ENCODE measurements around the gene KRT5. TPM values are rescaled to one million over a fixed set of nuclear protein-coding genes. Genes with fewer than 3 reads are reported as not detected.

Gene KRT5
- total RNA-seq, 6 donors from 2014 or later, result 3.6 to 43.3 (median 4.8) TPM; not detected in 2

DNA sequence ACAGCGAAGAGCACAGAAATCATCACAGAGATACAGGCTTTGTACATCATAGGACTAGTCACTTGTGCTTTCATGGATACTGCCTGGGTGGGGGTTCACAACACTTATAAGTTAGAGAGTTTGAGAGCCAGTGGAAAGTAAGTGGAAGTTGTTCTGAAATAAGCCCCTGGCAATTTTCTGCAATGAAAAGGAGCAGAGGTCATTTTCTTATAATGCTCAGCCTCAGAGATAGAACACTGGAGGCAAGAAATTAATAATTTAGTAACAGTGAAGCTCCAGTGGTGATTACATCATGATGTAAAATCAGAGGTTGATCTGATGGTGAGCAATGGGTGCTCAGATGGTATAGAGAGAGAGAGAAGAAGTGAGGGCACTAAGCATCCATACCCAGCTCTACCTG lies 33.0 kb downstream of the KRT5 start:
- no peak for ATAC-seq (ENCODE audit: low FRiP score in 2 of 2)
- H3K36me3 ChIP-seq, result no peaks in the 10 kb centered on the region
- no peaks in the 10 kb centered on the region for H3K4me1 ChIP-seq
- no peaks in the 10 kb centered on the region for H3K27me3 ChIP-seq
- WGBS, 2 donors, result 38 to 100% methylated on average over 1 of the region's 1 CpG
- no peak for TF ChIP-seq EP300 (IDR thresholded peaks at IDR 0.05)
- TF ChIP-seq, protein P1, sequence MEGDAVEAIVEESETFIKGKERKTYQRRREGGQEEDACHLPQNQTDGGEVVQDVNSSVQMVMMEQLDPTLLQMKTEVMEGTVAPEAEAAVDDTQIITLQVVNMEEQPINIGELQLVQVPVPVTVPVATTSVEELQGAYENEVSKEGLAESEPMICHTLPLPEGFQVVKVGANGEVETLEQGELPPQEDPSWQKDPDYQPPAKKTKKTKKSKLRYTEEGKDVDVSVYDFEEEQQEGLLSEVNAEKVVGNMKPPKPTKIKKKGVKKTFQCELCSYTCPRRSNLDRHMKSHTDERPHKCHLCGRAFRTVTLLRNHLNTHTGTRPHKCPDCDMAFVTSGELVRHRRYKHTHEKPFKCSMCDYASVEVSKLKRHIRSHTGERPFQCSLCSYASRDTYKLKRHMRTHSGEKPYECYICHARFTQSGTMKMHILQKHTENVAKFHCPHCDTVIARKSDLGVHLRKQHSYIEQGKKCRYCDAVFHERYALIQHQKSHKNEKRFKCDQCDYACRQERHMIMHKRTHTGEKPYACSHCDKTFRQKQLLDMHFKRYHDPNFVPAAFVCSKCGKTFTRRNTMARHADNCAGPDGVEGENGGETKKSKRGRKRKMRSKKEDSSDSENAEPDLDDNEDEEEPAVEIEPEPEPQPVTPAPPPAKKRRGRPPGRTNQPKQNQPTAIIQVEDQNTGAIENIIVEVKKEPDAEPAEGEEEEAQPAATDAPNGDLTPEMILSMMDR (IDR thresholded peaks at IDR 0.05), result no peak
- no peak for TF ChIP-seq POLR2A (IDR thresholded peaks at IDR 0.05)
- no peak for TF ChIP-seq POLR2AphosphoS5 (IDR thresholded peaks at IDR 0.05)
- H3K9me3 ChIP-seq, result peaks cover 0 to 4% (median 0%) of the 10 kb centered on the region in 4 donors
- no peak for DNase-seq
- H3K27ac ChIP-seq, result no peak overlapping the region
- no peak overlapping the region for H3K4me3 ChIP-seq

DNA sequence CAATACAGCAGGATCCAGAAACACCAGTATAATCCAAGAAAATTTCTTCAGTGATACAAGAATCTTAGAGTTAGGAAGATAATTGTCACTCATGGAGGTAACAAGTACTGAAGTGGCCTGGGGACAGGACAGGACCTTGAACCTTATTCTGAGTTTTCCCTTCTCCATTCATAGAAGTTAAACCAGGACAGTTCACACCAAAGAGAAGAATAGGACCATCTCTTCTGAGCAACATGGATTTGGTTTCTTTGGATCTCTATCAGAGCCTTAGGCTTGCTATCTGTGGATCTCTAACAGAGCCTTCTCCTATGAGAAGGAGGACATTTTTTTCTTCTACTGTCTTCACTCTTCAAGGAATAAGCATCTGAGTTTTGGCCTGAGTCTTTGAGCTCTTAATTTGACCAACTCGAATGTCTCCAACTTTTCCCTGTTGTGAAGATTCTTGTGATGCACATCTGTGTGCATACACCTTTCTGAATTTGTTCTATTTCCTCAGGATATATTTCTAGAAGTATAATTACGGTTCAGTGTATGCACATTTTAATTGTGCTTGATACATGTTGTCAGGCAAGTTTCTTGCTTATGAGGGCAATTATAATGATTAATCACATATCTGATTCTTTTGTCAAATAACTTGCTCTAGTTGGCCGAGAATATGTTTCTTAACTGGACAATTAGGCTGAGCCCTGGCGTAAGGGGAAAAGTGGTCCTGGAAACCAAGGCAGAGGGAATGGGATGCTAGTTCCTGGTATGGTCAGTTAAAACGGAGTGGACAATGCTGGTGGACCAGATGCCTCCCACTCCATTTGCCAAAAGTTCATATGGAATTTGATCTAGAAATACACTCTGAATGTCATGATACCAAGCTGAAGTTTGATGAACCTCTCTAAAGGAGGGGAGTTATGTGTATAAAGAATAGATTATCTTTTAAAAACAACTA lies 33.8 kb downstream of the KRT5 start:
- Histone ChIP-seq H3K27ac (no peak overlapping the region), H3K4me3 (no peak overlapping the region), H3K4me1 (no peaks in the 10 kb centered on the region), H3K36me3 (no peaks in the 10 kb centered on the region), H3K9me3 (peaks cover 0 to 4% (median 0%) of the 10 kb centered on the region in 4 donors), H3K27me3 (no peaks in the 10 kb centered on the region)
- DNase-seq, result no peak
- 87% methylated on average over 5 of the region's 5 CpGs for WGBS, 2 donors
- no peak for ATAC-seq (ENCODE audit: low FRiP score in 2 of 2)
- TF ChIP-seq POLR2A (IDR thresholded peaks at IDR 0.05), result no peak
- no peak for TF ChIP-seq POLR2AphosphoS5 (IDR thresholded peaks at IDR 0.05)
- TF ChIP-seq EP300 (IDR thresholded peaks at IDR 0.05), result no peak
- TF ChIP-seq, protein P1 (IDR thresholded peaks at IDR 0.05), result no peak

DNA sequence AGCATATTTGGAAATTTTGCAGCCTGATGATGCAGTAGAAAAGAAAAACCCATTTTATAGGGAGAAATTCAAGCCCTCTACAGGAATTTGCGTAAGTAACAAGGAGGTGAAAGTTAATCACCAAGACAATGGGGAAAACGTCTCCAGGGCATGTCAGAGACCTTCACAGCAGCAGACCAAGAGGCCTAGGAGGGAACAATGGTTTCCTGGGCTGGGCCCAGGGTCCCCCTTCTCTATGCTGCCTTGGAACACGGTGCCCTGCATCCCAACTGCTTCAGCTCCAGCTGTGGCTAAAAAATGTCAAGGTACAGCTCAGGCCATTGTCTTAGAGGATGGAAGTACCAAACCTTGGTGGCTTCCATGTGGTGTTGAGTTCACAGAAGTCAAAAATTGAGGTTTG lies 40.1 kb downstream of the KRT5 start:
- no peak for TF ChIP-seq POLR2AphosphoS5 (IDR thresholded peaks at IDR 0.05)
- no peak for TF ChIP-seq EP300 (IDR thresholded peaks at IDR 0.05)
- no peak for TF ChIP-seq POLR2A (IDR thresholded peaks at IDR 0.05)
- TF ChIP-seq, protein P1 (IDR thresholded peaks at IDR 0.05), result no peak
- ATAC-seq (ENCODE audit: low FRiP score in 2 of 2), result no peak
- WGBS, 2 donors, result 56 to 64% methylated on average over 2 to 3 of the region's 3 CpGs

DNA sequence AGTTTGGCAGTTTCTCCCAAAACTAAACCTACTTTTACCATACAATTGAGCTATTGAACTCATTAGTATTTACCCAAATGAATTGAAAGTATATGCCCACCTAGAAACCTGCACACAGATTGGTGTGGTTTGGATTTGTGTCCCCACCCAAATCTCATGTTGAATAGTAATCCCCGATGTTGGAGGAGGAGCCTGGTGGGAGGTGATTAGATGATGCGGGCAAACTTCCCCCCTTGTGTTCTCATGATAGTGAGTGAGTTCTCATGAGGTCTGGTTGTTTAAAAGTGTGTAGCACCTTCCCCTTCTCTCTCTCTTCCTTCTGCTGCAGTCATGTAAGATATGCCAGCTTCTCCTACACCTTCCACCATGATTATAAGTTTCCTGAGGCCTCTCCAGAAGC lies 42.5 kb downstream of the KRT5 start:
- no peaks in the 10 kb centered on the region for H3K36me3 ChIP-seq
- H3K4me1 ChIP-seq, result no peaks in the 10 kb centered on the region
- H3K27ac ChIP-seq, result no peak overlapping the region
- no peaks in the 10 kb centered on the region for H3K27me3 ChIP-seq
- H3K9me3 ChIP-seq, result no peaks in the 10 kb centered on the region
- WGBS, 2 donors, result 68 to 94% methylated on average over 2 of the region's 2 CpGs
- no peak for DNase-seq
- TF ChIP-seq POLR2AphosphoS5 (IDR thresholded peaks at IDR 0.05) (no peak), EP300 (IDR thresholded peaks at IDR 0.05) (no peak)
- no peak for ATAC-seq (ENCODE audit: low FRiP score in 2 of 2)
- no peak overlapping the region for H3K4me3 ChIP-seq

More for the DNA sequence above, 40.1 kb downstream of the KRT5 start:
- Histone ChIP-seq H3K27ac (no peak overlapping the region), H3K4me3 (no peak overlapping the region), H3K9me3 (peaks cover 0 to 4% (median 0%) of the 10 kb centered on the region in 4 donors), H3K27me3 (no peaks in the 10 kb centered on the region), H3K4me1 (no peaks in the 10 kb centered on the region), H3K36me3 (no peaks in the 10 kb centered on the region)
- no peak for DNase-seq

DNA sequence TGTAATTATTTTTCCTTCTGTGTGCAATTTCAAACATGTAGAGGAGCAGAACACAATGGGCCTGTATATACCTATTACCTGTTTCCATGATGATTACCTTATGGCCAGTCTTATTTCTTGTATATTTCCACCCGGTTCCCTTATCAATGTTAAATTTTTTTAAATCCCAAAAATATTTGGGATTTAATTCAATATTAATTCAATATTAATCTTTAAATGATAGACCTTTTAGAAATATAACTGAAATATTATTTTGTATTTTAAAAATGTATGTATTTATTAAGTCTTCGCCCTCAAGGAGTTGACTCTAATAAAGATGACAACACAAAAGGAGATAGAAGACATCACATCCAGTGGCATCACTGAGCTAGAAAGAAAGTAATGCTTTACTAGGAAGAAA lies 46.0 kb downstream of the KRT5 start:
- DNase-seq, result no peak
- Histone ChIP-seq H3K9me3 (no peaks in the 10 kb centered on the region), H3K4me1 (no peaks in the 10 kb centered on the region), H3K27me3 (no peaks in the 10 kb centered on the region), H3K27ac (no peak overlapping the region), H3K36me3 (no peaks in the 10 kb centered on the region), H3K4me3 (no peak overlapping the region)
- ATAC-seq (ENCODE audit: low FRiP score in 2 of 2), result no peak
- TF ChIP-seq, protein P1 (IDR thresholded peaks at IDR 0.05), result no peak
- TF ChIP-seq POLR2A (IDR thresholded peaks at IDR 0.05) (no peak), EP300 (IDR thresholded peaks at IDR 0.05) (no peak)
- WGBS, 2 donors, result 94 to 96% methylated on average over 2 of the region's 2 CpGs

All from upper lobe of left lung (tissue), 6 donors.